PFSK-1 (cell line): Measurements from ENCODE around the gene PSAP. TPM values are rescaled to one million over a fixed set of nuclear protein-coding genes. Genes with fewer than 3 reads are reported as not detected.

ENCODE experiments used
- FOXP2 ChIP-seq: optimal IDR thresholded peaks from 2 replicates; pipeline ENCODE3; 2011; ENCODE audit warnings: borderline replicate concordance, control low read depth, inconsistent platforms; ENCODE audit not compliant: insufficient read depth; ENCODE audit errors: extremely low read length, extremely low read depth
- POLR2AphosphoS5 ChIP-seq: IDR thresholded peaks from 2 replicates; pipeline ENCODE4 v1.6.1; 2012; ENCODE audit warnings: low read depth, mild to moderate bottlenecking, control low read depth, low read length, moderate library complexity
- REST ChIP-seq, 2 experiments: IDR thresholded peaks; 2 replicates each; pipeline versions ENCODE4 v1.6.1 to v1.8.0; 2011 to 2012; ENCODE audit warnings: low read depth in 2 of 2, low read length in 2 of 2, control low read depth in 1 of 2, inconsistent platforms in 1 of 2, mild to moderate bottlenecking in 1 of 2, moderate library complexity in 1 of 2; ENCODE audit not compliant: insufficient read depth in 1 of 2
- SIN3A ChIP-seq: IDR thresholded peaks from 2 replicates; pipeline ENCODE4 v1.6.1; 2012; ENCODE audit warnings: mild to moderate bottlenecking, low read length, moderate library complexity, borderline replicate concordance; ENCODE audit not compliant: insufficient read depth
- TAF1 ChIP-seq: IDR thresholded peaks from 2 replicates; pipeline ENCODE4 v1.6.1; 2012; ENCODE audit warnings: low read length, control low read depth, borderline replicate concordance; ENCODE audit not compliant: insufficient read depth
- polyA plus RNA-seq: library from polyadenylated mRNA; unstranded; fragments of >200 nt; gene quantifications from one replicate; pipeline ENCODE4 v1.2.1, GENCODE V29; 2012; ENCODE audit warnings: low read depth, missing spikeins; ENCODE audit not compliant: insufficient read length

Gene PSAP
- 611 TPM for polyA plus RNA-seq

DNA sequence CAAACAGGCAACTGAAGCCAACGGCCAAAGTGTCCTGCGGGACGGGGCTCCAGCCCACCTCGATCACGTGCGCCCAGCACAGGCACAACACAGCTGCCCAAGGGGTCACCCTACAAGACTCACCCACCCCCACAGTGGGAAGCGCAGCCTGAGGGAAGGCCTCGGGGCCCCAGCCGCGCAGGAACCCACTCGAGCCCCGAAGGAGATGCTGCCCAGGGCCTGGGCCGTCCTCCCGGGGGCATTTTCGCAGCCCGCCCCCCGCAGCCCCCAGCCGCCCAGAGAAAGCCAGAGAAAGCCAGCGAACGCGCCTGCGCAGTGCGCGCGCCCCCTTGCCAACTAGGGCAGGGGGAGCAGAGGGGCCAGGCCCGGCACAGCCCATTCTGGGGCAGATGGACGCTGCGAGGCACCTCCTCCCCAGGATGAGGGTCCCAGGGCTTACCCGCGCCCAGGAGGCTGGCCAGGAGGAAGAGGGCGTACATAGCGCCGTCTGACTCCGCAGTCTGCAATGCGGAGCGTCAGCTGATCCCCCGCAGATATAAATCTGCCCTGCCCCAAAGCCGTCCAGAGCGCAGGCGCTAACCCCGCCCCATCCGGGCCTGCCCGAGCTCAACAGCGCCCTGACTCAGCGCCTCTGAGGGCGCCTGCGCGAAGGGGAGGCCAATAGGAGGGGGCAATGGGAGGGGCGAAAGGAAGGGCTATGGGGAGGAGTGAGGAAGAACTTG is at the start of gene PSAP:
PSAP (minus strand) TSS at position 509 of the 722 bp plus-strand sequence; CDS start at position 479, 30 bp downstream.
- TF ChIP-seq POLR2AphosphoS5 (peak; percentile 96), TAF1 (peak; percentile 69; the same call in 1 of the 2 replicates), FOXP2 (peak; percentile 96), REST (IDR thresholded peaks at IDR 0.05; ENCODE audit: insufficient read depth in 1 of 2, low read depth in 2 of 2, low read length in 2 of 2) (no peak), SIN3A (peak; percentile 81; the same call in 1 of the 2 replicates)

DNA sequence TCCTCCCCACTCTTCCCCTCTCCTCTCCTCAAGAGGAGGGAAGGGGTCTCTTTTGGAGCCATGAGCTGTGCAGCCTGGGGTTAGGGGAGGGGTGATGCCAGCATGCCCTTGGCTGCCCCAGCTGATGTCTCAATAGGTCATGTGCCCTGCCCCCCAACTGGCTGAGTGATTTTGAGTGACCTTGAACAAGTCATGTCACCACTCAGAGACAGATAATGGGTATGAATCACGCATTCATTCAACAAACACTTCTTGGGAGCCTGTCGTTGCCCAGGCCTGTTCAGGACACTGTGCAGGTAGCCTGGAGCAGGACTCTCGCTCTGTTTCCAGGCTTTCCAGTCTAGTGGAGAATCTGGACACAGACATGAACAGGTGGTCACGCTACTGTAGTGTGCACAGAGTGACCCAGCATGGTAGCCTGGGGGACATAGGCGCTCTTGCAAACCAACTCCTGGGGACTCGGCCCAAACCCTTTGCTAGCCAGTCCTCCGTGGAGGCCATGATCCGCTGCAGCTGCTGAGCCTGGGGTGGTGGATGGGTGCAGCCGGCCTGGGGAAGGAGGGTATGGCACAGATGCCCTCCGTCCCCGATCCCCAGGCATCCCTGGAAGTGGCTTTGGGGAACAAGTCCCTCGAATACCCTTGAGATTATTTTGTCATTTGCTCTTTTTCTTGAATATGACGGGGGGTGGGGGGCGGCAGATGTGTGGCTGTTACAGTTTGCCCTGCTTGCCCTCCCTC is 49.6 kb upstream of the PSAP start:
- TF ChIP-seq TAF1 (no peak), FOXP2 (no peak), POLR2AphosphoS5 (no peak), REST (IDR thresholded peaks at IDR 0.05; ENCODE audit: insufficient read depth in 1 of 2, low read depth in 2 of 2, low read length in 2 of 2) (no peak), SIN3A (no peak)

DNA sequence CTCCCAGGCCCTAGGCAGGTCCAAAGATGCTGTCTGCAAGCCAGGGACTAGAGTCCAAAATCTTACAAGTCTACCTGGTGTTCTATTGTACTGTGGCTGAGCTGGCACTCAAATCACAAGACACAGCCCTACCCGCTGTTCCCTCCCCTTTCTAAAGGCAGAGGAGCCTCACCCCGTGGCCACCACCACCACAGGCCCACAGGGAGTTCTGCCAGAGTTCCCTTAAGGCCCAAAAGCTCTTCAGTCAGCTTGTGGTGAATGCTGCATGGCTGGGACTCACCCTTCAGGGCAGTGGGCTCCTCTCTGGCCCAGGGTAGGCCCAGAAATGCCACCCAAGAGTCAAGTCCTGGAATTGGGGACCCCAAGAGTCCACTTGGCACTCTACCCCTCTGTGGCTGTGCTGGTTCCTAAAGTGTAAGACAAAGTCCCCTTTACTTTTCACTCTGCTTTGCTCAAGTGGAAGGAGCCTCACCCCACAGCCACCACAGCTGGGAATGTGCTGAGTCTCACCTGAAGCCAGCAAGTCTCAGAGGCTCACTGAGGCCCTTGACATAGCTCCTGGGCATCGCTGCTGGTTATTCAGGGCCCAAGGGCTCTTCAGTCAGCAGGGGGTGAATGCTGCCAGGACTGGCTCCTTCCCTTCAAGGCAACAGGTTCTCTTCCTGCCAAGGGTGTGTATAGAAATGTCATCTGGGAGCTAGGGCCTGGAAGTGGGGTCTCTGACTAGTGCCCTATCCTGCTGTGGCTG is 48.8 kb upstream of the PSAP start:
- TF ChIP-seq REST (IDR thresholded peaks at IDR 0.05; ENCODE audit: insufficient read depth in 1 of 2, low read depth in 2 of 2, low read length in 2 of 2) (no peak), POLR2AphosphoS5 (no peak), SIN3A (no peak), FOXP2 (no peak), TAF1 (no peak)

GRCh38 chr10:71893920-71894319 is 42.9 kb upstream of the PSAP start:
- TF ChIP-seq TAF1 = no peak
- no peak for TF ChIP-seq SIN3A
- no peak for TF ChIP-seq FOXP2
- TF ChIP-seq POLR2AphosphoS5 = no peak
- TF ChIP-seq REST (IDR thresholded peaks at IDR 0.05; ENCODE audit: insufficient read depth in 1 of 2, low read depth in 2 of 2, low read length in 2 of 2) = no peak
